GM12872 (cell line): ENCODE data around the gene PGM3.

ENCODE experiments used
- CTCF ChIP-seq: IDR thresholded peaks from 3 replicates; pipeline ENCODE4 v1.5.1; 2011; ENCODE audit warnings: low read depth, mild to moderate bottlenecking, low read length, moderate library complexity; ENCODE audit not compliant: insufficient read depth

The PGM3 gene

GRCh38 chr6:83117802-83118201 lies 75.3 kb downstream of the PGM3 start:
- no peak for TF ChIP-seq CTCF
